ENCODE results near the gene SOS1.
"Not testable (repeated sequence)": the region's sequence is repeated elsewhere in the genome, so short reads cannot be mapped to it uniquely, and the experiment has no call there.

SOS1 gene

GRCh38 chr2:39099870-39100728, 20.8 kb downstream of the SOS1 start:
- DNase-seq (ENCODE audit: low spot score) = no peak

GRCh38 chr2:39099310-39099869, 21.5 kb downstream of the SOS1 start:
- DNase-seq (ENCODE audit: low spot score) = no peak

- DNase-seq (ENCODE audit: low spot score) = no peak
Observed at GRCh38 chr2:39095624-39096023, 25.2 kb downstream of the SOS1 start.

DNA sequence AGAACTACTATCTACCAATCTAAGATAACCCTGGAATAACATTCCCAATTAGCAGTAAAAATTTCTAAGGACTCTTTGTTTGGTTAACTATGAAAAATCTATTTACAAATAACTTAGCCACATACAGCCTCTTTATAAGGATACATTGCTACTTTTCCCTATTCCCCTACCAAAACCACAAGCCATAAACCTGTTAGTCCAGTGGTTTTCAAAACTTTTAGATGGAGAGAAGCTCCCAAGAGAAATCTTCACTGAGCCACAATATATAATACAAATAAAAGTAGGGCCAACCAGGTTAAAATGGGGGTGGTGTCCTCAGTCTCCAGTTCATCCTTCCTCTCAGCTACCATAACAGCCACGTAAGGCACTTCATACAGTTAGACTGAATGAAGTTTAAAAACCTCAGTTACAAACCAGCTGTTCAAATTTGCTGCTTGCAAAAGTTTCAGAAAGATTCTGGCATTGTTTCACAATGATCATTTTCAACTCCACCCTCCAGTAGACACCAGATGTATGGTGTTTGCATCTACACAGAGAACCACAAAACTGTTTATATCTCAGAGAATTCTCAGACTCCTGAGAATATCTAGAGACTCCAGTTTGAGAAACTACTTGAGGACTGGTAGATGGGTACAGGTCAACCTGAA, 26.0 kb downstream of the SOS1 start:
- no peak for DNase-seq (ENCODE audit: low spot score)

DNA sequence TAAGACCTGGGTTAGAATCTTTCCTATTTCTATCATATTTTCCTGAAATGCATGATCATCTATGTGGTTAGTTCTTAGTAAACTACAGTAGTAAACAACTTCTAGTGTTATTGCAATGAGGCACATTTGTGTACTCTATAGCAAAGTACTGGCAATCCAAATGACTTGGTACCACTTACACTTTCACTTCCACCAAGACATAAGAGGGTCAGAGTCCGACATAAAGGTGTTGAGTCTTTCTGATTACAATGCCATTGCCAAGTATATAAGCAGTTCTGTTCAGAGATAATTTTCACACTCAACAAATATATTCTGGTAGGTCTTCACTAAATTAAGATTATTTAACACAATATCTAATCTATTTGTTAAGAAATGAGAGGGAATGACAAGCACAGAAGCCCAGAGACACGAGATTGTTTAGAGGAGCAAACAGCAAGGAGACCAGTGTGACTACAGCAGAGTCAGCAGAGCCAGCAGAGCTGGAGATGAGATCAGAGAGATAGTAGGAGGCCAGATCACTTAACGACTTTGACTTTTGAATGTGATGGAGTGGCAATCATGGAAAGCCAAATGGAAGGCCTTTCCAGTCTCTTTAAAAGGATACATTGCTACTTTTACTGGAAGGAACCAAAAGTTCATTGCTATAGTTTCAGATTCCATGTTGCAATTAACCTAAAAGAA, 27.5 kb downstream of the SOS1 start:
- DNase-seq (ENCODE audit: low spot score) = no peak

- no peak for DNase-seq (ENCODE audit: low spot score)
Observed at GRCh38 chr2:39091543-39091942, 29.3 kb downstream of the SOS1 start.

DNA sequence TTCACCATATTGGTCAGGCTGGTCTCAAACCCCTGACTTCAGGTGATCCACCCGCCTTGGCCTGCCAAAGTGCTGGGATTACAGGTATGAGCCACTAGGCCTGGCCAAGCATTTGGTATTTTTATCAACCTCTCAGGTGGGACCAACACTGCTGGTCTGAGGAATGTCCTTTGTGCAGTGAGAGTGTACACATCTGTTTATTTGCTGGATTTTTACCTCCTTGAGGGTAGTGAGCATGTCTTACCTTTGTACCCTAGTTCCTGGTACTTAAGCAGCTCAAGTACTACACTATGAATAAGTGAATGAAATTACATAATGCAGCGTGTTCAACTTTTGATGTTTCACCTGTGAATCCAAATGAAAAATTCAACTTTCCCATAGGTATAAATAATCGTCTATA, 29.8 kb downstream of the SOS1 start:
- no peak for DNase-seq (ENCODE audit: low spot score)

GRCh38 chr2:39080152-39080551, 40.7 kb downstream of the SOS1 start:
- no peak for DNase-seq (ENCODE audit: low spot score)

DNA sequence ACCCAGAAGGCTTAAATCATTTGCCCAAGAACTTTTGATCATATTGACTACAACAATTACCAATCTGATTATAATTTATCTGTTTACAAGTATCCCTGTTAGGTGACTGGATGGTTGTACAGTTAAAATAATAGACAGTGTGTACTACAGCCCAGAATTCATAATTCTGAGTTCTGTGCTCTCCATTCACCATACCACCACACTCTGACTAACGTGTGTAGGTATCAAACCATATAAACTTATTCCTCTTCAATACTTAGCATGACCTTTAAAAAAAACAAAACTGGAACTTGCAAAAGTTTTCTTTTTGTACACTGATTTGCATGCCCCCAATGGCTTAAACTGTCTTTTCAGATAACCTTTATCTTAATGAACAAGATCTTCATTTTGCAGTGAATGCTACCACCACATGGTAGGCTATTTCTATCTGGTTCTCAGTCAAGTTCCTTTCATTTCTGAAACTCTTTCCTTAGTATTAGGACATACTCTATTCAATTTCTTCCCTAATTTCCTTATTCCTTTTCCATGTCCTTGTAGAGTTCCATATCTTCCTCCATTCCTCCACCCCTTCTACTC, 50.9 kb downstream of the SOS1 start:
- DNase-seq (ENCODE audit: low spot score) = no peak

GRCh38 chr2:39069136-39069515, 51.7 kb downstream of the SOS1 start:
- no peak for DNase-seq (ENCODE audit: low spot score)

DNA sequence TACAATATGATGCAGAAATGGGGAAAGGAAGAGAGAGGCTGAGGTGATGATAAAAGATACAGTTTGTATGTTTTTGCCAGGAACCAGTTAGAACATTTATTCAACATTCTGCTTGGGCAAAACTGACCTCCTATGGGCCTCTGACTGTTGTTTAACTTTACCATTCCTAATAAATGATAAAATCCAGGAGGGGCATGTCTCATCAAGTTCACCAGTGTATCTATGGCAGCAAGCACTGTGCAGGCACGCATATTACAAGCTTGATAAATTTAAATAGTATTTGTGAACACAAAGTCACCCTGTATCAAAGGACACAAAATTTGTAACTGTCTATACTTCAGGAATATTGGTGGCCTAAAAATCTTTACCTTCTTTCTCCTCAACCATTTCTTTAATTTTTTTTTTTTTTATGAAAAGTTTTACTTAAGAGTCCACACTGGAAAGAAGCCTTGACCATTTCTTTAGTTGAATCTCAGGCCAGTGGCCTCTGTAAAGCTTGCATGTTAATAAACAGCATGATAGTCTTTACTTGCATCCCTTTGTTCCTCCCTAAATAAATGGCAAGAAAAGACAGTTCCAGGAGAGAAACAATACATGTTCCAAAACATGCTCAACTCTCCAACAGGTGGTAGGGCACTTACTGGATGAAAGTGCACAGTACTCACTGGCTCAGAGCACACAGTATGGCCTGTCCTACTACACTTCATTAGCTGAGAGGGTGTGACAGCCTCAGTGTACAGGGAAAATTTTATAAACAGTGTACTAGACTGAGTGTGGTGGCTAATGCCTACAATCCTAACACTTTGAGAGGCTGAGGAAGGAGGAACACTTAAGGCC, 52.3 kb downstream of the SOS1 start:
- no peak for DNase-seq (ENCODE audit: low spot score)

DNA sequence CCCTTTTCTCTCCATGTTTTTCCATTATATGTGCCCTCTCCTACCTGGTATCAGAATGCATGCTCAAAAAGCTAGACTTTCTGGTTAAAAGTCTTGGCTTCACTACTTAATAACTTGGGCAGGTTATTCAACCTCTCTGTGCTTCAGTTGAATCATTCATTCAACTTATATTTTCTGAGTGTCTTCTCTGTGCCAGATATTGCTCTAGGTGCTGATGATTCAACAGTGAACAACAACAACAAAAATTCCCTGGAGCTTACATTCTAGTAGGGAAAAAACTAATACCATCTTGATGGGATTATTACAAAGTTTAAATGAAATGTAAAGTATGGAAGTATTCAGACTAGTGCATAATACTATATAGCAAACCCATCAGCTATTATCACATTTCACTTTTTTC, 55.2 kb downstream of the SOS1 start:
- no peak for DNase-seq (ENCODE audit: low spot score)

DNA sequence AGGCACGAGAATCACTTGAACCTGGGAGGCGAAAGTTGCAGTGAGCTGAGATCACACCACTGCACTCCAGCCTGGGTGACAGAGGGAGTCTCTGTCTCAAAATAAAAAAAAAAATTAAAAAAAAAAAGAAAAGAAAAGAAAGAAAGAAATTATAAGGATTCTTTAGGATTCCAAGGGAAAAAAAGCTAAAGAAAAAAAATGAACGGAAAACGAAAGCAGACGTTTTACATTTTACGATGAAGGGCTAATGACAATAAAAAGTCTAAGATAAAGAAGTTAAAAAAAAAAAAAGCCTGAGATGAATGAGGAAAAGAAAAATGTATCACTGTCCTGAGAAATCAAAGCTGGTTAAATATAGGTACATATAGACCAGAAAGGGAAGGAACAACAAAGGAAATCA, 58.5 kb downstream of the SOS1 start:
- no peak for DNase-seq (ENCODE audit: low spot score)

DNA sequence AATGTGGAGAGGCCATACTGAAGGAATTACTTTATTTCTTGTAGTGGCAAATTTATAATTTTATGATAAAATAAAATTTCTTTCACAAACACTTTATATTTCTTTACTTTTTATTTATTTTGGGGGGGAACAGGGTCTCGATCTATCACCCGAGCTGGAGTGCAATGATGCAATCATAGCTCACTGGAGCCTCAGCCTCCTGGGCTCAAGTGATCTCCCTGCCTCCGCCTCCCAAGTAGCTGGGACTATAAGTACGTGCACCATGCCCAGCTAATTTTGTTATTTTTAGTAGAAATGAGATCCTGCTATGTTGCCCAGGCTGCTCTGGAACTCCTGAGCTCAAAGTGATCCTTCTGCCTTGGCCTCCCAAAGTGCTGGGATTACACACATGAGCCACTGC, 59.6 kb downstream of the SOS1 start:
- no peak for DNase-seq (ENCODE audit: low spot score)

GRCh38 chr2:39059366-39059952, 61.4 kb downstream of the SOS1 start:
- DNase-seq (ENCODE audit: low spot score) = peak; percentile 4

DNA sequence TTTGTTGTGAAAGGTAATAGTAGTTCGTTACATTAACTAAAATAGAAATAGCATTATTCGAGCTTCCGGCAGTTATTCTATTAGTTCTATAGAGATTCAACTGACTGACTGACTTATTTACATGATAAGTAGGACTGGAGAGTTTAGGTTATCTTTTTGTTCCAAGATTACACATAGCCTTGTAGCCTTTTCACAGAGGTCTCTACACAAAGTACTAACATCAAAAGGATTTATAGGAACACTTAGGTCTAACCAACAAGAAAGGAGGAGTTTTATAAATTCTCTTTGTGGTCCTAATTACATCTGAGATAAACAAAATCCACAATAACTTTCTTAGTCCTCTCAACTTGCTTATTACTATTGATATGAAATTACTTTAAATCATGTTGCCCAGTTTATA, 62.8 kb downstream of the SOS1 start:
- no peak for DNase-seq (ENCODE audit: low spot score)

DNA sequence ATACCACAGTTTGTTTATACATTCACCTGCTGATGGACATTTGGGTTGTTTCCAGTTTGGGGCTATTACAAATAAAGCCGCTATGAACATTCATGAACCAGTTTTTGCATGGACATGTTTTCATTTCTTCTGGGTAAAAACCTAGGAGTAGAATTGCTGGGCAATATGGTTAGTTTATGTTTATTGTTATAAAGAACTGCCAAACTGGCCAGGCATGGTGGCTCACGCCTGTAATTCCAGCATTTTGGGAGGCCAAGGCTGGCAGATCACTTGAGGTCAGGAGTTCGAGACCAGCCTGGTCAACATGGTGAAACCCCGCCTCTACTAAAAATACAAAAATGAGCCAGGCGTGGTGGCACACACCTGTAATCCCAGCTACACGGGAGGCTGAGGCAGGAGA, 68.2 kb downstream of the SOS1 start:
- not testable (repeated sequence) for DNase-seq (ENCODE audit: low spot score)

GRCh38 chr2:39050109-39050508, 70.7 kb downstream of the SOS1 start:
- DNase-seq (ENCODE audit: low spot score) = no peak

DNA sequence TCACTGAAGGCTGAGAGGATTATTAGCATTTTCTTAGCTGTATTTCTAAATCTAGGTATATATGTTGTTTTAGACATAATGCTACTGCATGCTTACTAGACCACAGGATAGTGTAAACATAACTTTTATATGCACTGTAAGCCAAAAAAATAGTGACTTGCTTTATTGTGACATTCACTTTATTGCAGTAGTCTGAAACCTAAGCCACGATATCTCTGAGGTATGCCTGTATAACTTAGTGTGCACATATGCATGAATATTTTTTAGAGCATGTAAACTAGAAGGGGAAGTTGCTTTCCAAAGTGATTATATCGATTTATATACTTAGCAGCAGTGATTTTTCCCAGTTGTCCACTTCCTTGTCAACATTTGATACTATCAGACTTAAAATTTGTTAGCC, 81.8 kb downstream of the SOS1 start:
- no peak for DNase-seq (ENCODE audit: low spot score)

DNA sequence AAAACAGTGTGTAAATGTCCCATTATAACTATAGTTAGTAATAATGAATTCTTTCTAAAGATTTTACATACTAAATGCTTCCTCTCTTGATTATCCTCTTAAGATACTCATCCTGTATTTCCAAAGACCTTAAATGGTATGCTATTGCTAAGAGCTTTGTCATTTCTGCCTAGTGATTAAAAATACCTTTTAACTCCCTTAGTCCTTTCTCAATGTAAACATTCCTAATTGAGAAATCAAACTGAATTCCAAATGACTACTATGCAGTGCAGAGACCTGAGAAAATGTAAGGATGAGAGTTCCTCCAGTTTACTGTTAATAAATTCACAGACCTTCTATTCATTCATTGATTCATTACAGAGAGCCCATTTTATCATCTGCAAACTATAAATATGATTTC, 86.9 kb downstream of the SOS1 start:
- no peak for DNase-seq (ENCODE audit: low spot score)

GRCh38 chr2:39027421-39027820, 93.4 kb downstream of the SOS1 start:
- DNase-seq (ENCODE audit: low spot score) = no peak
